Activated T-helper 1 cell treated with anti-CD3 and anti-CD28 coated beads, Interleukin-12 subunit alpha, Interleukin-12 subunit beta, Interleukin-2, Interleukin-4 antibody, amounts not matched to agents 30 ng/mL and 10 ng/mL and 1 ng/mL, durations not matched to agents 14 hours and 24 hours and 36 hours (primary cell): ENCODE data around the gene SEC24D. TPM values are rescaled to one million over a fixed set of nuclear protein-coding genes. Genes with fewer than 3 reads are reported as not detected.

Source experiments
- DNase-seq: peaks from one replicate; pipeline ENCODE4 v3.0.0; 2021; ENCODE audit warnings: low spot score
- H3K27ac Mint-ChIP-seq: one replicate; pipeline ENCODE4 v1.8.0; 2021; ENCODE audit warnings: mild to moderate bottlenecking, mixed read lengths
- H3K27me3 Mint-ChIP-seq: one replicate; pipeline ENCODE4 v1.8.0; 2022; ENCODE audit warnings: mild to moderate bottlenecking, moderate library complexity, mixed read lengths; ENCODE audit not compliant: insufficient read depth
- H3K36me3 Mint-ChIP-seq: one replicate; pipeline ENCODE4 v1.8.0; 2021; ENCODE audit warnings: low read depth, mixed read lengths
- H3K4me1 Mint-ChIP-seq: one replicate; pipeline ENCODE4 v1.8.0; 2021; ENCODE audit warnings: low read depth, mixed read lengths
- H3K4me3 Mint-ChIP-seq: one replicate; pipeline ENCODE4 v1.8.0; 2021; ENCODE audit warnings: mild to moderate bottlenecking, moderate library complexity, mixed read lengths
- H3K9me3 Mint-ChIP-seq: one replicate; pipeline ENCODE4 v1.8.0; 2021; ENCODE audit warnings: mixed read lengths
- intact Hi-C: fragments of 100-400 bp; cut with micrococcal nuclease; formaldehyde crosslinking; loops from one replicate; pipeline ENCODE4 v1.15.1; 2024
- total RNA-seq: library from RNA; stranded (reverse); gene quantifications from 2 replicates; pipeline ENCODE4 v1.2.3, GENCODE V29; 2022

The SEC24D gene
- total RNA-seq, 1 donor from 2014 or later = 50.0 TPM

DNA sequence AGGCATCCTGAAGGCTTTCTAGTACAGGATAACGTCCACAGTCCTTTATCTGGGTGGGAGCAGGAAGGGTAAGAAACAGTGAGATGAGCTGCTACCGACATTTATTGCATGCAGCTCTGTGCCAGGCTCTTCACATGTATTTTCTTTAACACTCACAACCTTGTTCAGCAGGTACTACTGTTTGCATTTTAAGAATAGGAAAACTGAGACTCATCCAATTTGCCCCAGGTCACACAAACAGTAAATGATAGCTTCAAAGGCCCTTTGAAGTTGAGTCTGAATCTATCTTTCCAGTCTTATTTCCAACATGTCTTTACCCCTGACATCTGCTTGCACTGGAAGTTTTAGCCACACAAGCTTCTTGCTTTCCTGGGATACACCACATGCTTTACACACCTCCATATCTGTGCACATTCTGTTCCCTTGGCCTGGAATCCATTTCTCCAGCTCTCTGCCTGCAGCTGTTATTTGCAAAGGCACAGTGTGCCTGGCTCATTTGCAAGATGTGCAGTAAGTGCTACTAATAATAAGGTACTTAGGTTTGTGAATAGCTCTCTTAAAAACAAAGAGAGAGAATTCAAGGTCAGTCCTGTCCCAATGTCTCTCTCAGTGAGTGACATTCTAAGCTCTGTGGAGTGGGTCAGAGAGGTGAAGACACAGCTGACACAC, 89.5 kb downstream of the SEC24D start:
- Mint-ChIP-seq H3K4me1 (no peaks in the 10 kb centered on the region), H3K4me3 (no peak overlapping the region), H3K36me3 (peaks cover 25% of the 10 kb centered on the region), H3K27me3 (no peaks in the 10 kb centered on the region), H3K27ac (no peak overlapping the region), H3K9me3 (no peaks in the 10 kb centered on the region)
- DNase-seq = no peak
- intact Hi-C loops = no loop called here

DNA sequence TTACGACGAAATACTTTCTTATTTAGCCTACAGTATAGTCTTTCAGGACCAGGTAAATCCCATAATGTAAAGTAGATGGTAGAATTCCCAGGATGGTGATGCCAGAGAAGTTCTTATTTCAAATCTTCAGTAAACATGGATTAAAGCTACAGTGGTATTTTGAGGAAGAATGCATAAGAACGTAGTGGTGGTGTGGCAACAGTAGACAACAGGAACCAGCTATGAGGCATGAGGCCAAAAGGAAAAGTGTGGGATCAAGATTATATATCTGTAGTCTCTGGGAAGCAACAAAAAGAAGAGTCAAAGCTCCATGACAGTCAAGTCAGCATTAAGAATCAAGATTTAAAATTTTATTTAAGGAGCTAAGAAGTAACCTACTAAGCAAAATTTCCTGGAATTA, 90.6 kb downstream of the SEC24D start:
- Mint-ChIP-seq H3K27ac (no peak overlapping the region), H3K4me3 (no peak overlapping the region), H3K4me1 (no peaks in the 10 kb centered on the region), H3K36me3 (peaks cover 20% of the 10 kb centered on the region), H3K9me3 (no peaks in the 10 kb centered on the region), H3K27me3 (no peaks in the 10 kb centered on the region)
- no peak for DNase-seq
- intact Hi-C loops = no loop called here

DNA sequence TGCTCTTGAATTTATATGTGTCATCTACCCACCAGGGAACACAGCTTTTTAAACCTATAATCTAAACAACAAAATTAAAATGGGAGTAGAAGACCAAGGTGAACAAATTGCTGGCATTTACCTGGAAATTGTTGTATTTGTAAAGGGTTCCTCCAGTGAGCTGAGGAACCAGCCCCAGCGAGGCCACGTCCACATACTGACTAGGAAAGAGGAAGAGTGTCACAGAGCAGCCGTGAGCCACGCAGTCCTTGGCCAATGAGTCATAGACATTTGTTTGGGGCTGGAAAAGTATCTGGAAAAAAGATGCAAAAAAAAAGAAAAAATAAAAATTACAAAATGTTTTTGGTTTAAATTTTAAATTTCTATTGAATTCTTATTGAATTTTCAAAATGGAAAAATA, 92.1 kb downstream of the SEC24D start:
- Mint-ChIP-seq H3K9me3 (no peaks in the 10 kb centered on the region), H3K27me3 (no peaks in the 10 kb centered on the region), H3K36me3 (peaks cover 25% of the 10 kb centered on the region), H3K4me3 (no peak overlapping the region), H3K27ac (no peak overlapping the region), H3K4me1 (no peaks in the 10 kb centered on the region)
- no peak for DNase-seq
- intact Hi-C loops = no loop called here

DNA sequence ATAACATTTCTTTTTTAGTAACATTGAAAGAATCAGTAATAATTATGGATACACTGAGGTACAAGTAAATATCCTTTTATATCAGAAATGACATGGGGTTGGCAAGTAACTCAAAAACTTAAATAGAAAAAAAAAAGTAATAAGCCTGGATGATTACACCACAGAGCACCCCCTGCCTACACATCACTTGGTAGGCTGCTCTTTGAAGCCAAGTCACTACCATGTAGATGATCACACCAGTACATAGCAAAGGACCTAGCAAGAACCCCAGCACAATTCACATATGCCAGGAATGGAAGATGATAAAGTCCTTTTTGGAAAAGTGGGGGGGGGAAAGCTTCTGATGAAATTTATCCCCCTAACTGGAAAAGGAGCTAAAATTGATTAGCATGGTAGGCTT, 93.9 kb downstream of the SEC24D start:
- no peaks in the 10 kb centered on the region for H3K4me1 Mint-ChIP-seq
- H3K27ac Mint-ChIP-seq = no peak overlapping the region
- intact Hi-C loops = no loop called here
- H3K4me3 Mint-ChIP-seq = no peak overlapping the region
- H3K9me3 Mint-ChIP-seq = no peaks in the 10 kb centered on the region
- H3K27me3 Mint-ChIP-seq = no peaks in the 10 kb centered on the region
- peaks cover 34% of the 10 kb centered on the region for H3K36me3 Mint-ChIP-seq
- no peak for DNase-seq

DNA sequence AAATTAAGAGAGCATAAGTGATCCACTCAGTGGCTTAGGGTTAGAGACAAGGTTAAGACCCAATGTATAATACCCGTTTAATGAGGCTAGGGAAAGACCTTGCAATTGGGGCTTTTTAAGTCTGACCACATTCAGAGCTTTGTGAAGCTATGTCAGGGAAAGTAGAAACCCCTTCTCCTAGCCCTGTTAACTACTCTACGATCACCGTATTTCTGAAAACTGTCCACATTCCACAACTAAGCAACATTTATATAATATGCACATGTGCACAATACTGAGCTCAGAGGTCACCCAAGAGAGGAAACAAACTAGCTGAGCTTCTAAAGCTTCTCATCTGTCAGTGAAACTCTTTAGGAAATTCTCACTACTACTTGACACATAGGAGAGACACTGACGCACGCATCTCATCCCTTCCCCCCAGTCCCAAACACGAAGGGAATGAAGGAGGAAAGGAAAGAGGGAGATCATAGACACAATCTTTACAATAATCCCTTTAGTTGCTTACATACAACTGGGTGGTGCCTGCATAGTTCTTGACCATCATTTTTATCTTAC, 94.5 kb downstream of the SEC24D start:
- H3K27me3 Mint-ChIP-seq = no peaks in the 10 kb centered on the region
- no peak overlapping the region for H3K4me3 Mint-ChIP-seq
- no peak for DNase-seq
- peaks cover 34% of the 10 kb centered on the region for H3K36me3 Mint-ChIP-seq
- intact Hi-C loops = loop anchor here (1.0 kb wide), 1 partner anchor 149 kb away; no protein-coding TSS in a partner anchor
- H3K9me3 Mint-ChIP-seq = no peaks in the 10 kb centered on the region
- H3K4me1 Mint-ChIP-seq = no peaks in the 10 kb centered on the region
- no peak overlapping the region for H3K27ac Mint-ChIP-seq

DNA sequence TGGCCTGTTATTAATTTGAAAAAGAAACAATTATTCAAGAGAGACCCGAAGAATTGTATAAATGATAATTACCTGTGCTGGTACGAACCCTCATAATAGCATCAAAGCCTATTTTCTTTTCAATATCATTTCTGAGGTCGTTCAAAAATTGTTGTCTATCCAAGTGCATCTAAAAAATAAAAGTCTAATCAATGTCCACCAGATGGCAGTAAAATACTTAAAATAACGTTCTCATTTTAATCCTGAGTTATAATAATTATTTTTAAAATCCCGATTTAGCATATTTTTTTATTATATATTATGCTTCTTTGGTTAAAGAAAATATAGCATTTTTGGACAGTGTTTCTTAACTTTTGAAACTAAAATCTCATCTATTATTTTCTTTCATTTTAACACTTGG, 95.1 kb downstream of the SEC24D start:
- Mint-ChIP-seq H3K4me1 (no peaks in the 10 kb centered on the region), H3K36me3 (peaks cover 34% of the 10 kb centered on the region), H3K27ac (no peak overlapping the region), H3K27me3 (no peaks in the 10 kb centered on the region), H3K9me3 (no peaks in the 10 kb centered on the region), H3K4me3 (no peak overlapping the region)
- no peak for DNase-seq
- intact Hi-C loops = loop anchor here (1.0 kb wide), 1 partner anchor 149 kb away; no protein-coding TSS in a partner anchor

DNA sequence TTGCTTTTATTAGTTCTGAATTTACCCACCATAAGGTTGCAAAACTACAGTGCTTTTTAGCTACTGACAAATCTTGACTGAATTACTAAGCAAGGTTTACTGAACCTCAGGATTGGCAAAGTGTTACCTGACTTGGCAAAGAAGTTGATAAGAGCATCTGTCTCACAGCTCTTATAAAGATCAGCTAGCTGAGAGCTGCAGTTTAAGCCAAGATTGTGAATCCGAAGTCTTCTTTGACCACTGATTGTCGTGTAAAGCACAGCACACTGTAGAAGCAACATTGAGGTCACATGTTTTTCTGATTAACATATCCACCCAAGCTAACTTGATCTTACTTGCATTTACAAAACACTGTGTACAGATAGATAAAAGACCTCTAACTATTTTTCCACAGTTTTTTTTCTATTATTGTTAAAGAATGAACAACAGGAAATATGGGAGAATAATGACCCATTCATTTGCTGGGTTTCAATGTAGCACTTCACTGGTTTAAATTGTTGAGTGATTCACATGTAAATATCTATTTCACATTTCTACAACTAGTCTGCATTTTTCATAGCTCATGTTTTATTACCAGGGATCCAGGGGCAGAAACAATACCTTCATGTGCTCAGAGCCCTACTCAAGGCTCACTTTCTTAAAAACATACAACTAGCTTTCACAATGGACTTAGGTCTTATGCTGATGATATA, 96.8 kb downstream of the SEC24D start:
- DNase-seq = no peak
- Mint-ChIP-seq H3K27me3 (no peaks in the 10 kb centered on the region), H3K4me3 (no peak overlapping the region), H3K4me1 (no peaks in the 10 kb centered on the region), H3K36me3 (peaks cover 31% of the 10 kb centered on the region), H3K9me3 (no peaks in the 10 kb centered on the region), H3K27ac (peak overlapping the region; percentile 46)
- intact Hi-C loops = no loop called here

DNA sequence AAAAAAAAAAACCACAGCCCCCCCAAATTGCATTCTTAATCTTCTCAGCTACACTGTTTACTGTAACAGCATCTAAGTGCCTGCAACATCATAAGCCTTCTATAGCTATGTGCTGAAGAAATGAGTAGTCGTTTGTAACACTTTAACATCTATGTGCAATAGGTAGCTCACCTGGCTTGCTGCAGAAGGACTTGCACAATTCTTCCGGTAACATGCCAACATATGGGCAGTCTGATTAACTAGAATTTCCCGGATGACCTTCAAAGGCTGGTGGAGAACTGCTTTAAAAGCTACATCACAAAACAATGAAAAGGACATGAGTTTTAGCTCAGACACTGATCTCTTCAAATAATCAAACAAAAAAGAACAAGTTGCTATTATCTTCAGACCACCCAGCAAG, 97.8 kb downstream of the SEC24D start:
- Mint-ChIP-seq H3K9me3 (no peaks in the 10 kb centered on the region), H3K27me3 (no peaks in the 10 kb centered on the region), H3K27ac (no peak overlapping the region), H3K36me3 (peaks cover 28% of the 10 kb centered on the region), H3K4me1 (no peaks in the 10 kb centered on the region), H3K4me3 (no peak overlapping the region)
- DNase-seq = no peak
- intact Hi-C loops = no loop called here

DNA sequence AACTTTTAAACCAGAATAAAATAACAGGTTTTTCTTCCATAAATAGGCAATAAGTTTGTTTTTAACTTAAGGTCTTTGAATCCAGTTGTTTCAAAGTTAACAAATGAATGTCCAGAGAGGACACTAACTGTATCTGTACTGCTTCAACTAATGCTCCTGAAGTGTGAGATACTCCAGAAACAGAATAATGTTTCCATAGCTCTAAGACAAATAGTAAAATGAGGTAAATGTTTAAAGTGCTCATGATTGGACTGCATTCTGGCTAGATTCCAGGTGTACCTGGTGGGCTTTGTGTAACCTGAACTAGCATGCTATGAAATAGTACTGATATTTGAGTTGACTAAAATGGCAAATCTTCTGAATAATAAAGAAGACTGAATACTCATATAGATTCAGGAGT, 99.0 kb downstream of the SEC24D start:
- intact Hi-C loops = no loop called here
- Mint-ChIP-seq H3K9me3 (no peaks in the 10 kb centered on the region), H3K4me1 (no peaks in the 10 kb centered on the region), H3K4me3 (no peak overlapping the region), H3K27me3 (no peaks in the 10 kb centered on the region), H3K27ac (no peak overlapping the region), H3K36me3 (peaks cover 34% of the 10 kb centered on the region)
- DNase-seq = no peak

DNA sequence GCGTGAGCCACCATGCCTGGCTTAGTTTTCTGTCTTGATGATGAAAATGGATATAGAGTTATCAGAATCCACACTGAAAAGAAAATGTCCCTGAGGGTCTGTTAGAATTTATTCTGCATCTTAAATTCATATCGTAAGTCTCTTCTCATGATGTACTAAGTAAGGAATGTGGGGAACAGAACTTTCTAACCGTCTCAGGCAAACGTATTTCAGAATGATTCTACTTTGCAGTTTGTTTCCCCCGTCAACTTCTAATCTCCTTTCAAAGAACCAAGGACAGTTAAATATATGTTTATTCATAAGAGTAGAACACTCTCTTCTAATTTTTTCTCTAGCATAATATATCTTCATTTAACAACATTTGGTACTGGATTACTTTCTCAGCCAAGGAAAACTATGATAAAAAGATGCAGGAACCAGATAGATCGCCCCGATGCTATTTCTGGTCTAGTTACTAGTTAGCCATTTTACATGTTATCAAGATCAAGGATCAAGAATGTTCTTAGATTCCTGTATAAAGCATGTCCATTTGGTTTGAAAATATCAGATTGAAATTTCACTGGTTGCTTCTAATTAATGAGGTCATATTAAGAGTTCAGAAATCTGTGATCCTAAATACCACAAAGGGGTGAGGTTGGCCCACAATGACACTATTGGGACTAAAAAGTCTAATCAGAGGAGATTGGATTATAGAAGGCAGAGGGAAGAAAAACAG, 101.3 kb downstream of the SEC24D start:
- intact Hi-C loops = no loop called here
- Mint-ChIP-seq H3K4me3 (no peak overlapping the region), H3K36me3 (peaks cover 38% of the 10 kb centered on the region)

DNA sequence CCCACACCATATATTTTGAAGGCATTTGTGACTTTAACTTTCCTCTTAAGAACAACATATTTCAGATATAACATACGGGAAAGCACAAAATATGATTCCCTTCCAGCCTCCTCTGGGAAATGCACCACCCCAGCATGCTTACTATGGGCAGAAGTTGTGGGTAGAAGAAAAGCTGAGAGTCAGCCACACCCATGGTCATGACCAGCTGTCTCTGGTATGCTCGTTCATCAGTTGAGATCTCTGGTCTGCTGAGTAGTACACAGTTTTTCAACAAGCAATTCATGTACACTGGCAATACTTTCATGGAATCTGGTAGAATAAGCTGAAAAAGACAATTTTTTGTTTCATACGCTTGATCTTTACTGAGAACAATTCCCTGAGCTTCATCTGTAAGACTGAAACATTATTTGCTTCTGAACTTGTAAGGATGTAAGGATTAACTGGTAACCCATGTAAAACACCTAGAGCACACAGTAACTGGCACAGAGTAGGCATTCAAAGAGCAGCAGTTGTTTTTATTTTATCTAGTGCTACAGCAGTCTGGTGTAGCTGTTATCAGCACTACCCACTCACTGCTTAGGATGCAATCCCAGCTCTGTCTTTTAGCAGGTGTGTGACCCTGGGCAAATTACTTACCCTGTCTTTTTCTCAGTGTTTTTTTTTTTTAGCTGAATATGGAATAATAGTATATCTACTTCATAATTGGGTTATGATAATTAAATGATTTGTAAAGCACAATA, 103.2 kb downstream of the SEC24D start:
- H3K4me1 Mint-ChIP-seq = peaks cover 16% of the 10 kb centered on the region
- H3K4me3 Mint-ChIP-seq = no peak overlapping the region
- no peaks in the 10 kb centered on the region for H3K9me3 Mint-ChIP-seq
- no peak for DNase-seq
- no peak overlapping the region for H3K27ac Mint-ChIP-seq
- H3K36me3 Mint-ChIP-seq = peaks cover 33% of the 10 kb centered on the region
- no peaks in the 10 kb centered on the region for H3K27me3 Mint-ChIP-seq
- intact Hi-C loops = no loop called here

More for the DNA sequence above, 101.3 kb downstream of the SEC24D start:
- Mint-ChIP-seq H3K4me1 (peaks cover 13% of the 10 kb centered on the region), H3K27ac (no peak overlapping the region), H3K9me3 (no peaks in the 10 kb centered on the region), H3K27me3 (no peaks in the 10 kb centered on the region)
- no peak for DNase-seq

DNA sequence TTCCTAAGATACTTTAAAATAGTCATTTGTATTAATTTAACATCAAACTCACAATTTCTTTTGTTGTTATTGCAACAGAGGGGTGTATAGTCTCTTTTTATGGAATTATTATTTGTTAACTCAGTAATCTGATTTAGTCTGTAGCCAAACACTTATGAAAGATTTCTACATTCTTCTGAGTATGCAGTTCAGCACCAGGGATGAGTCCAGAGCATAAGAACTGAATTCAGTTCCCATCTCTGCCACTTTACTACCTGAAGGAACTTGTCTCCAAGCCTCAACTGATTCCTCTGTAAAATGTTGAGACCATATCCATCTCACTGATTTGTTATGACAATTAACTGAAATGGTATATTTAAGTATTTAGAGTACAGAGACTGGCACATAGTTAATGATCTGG, 105.2 kb downstream of the SEC24D start:
- Mint-ChIP-seq H3K27ac (no peak overlapping the region), H3K4me1 (peaks cover 16% of the 10 kb centered on the region), H3K4me3 (no peak overlapping the region), H3K27me3 (no peaks in the 10 kb centered on the region), H3K9me3 (no peaks in the 10 kb centered on the region), H3K36me3 (peaks cover 42% of the 10 kb centered on the region)
- DNase-seq = no peak
- intact Hi-C loops = no loop called here
